ENCODE results near the gene TANGO2. TPM values are rescaled to one million over a fixed set of nuclear protein-coding genes. Genes with fewer than 3 reads are reported as not detected.

Gene TANGO2
- total RNA-seq, 2 experiments from 2014 or later, result 40.7 to 41.2 TPM

DNA sequence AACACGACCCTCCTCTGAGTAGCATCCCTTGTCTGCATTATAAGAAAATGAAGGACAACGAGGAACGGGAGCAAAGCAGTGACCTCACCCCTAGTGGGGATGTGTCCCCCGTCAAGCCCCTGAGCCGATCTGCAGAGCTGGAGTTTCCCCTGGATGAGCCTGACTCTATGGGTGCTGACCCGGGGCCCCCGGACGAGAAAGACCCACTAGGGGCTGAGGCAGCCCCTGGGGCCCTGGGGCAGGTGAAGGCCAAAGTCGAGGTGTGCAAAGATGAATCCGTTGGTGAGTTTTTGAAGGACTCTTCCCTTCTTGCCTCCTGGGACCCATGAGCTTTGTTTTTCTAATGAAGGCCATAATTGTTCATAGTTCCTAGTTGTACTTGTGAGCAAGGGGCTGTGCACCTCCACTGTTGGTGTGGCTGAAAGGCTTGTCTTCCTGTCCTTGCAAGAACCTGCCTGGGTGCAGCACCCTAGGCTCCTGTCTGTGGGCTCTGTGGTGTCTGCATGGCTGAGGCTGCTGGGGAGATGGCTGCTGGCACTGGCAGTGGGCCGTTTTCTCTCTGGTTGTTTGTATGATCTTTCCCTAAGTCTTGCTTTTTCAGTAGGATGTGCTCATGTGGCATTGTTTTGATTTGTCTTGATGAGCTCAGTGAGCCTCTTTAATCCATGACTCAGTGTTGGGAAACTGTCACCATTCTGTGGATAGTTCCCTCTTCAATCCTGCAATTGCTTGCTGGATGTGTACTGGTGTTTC is 69.2 kb downstream of the TANGO2 start:
- Mint-ChIP-seq H3K9me3 (no peaks in the 10 kb centered on the region), H3K27me3 (no peaks in the 10 kb centered on the region), H3K4me3 (no peak overlapping the region), H3K27ac (peak overlapping the region; percentile 43), H3K4me1 (peaks cover 25% of the 10 kb centered on the region), H3K36me3 (peaks cover 49% of the 10 kb centered on the region)
- DNase-seq, result peak; percentile 7
- ATAC-seq (ENCODE audit: low read depth), result peak; percentile 43
- POLR2A ChIA-PET, result interaction anchor here (1.0 to 2.2 kb wide), 2 partner anchors 26 to 69 kb away, joined by 5 to 9 read pairs; partner anchors contain the start of genes RANBP1, TANGO2 and TRMT2A

DNA sequence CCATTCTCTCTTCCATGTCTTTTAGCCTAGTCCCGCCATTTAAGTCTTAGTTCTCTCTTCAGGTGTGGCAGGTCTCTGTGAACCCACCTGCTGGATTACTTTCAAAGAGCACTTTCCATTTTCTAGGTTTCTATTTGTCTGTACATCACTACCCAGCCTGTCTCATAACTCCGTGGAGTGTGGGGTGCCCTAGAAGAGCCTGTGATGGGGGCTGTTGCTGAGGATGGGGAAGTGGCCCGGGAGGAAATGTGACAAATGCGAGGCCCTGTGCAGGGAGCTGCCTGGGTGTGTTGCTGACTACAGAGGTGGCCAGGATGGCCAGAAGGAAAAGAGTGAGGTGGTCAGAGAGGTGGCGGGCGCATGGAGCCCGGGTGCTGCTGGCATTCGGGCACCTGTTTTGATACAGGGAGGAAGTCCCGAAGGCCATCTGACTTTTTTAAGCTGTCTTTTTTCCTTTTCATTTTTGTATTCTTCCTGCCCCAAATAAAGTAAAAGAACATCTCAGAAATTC is 69.9 kb downstream of the TANGO2 start:
- Mint-ChIP-seq H3K27ac (peak overlapping the region; percentile 81), H3K36me3 (peaks cover 55% of the 10 kb centered on the region), H3K9me3 (no peaks in the 10 kb centered on the region), H3K4me1 (peaks cover 30% of the 10 kb centered on the region), H3K27me3 (no peaks in the 10 kb centered on the region), H3K4me3 (peak overlapping the region; percentile 48)
- POLR2A ChIA-PET, result interaction anchor here (1.0 to 2.2 kb wide), 3 partner anchors 10 to 70 kb away, joined by 3 to 9 read pairs (median 5); partner anchors contain the start of genes RANBP1, TANGO2 and TRMT2A
- no peak for DNase-seq
- peak; percentile 39 for ATAC-seq (ENCODE audit: low read depth)

DNA sequence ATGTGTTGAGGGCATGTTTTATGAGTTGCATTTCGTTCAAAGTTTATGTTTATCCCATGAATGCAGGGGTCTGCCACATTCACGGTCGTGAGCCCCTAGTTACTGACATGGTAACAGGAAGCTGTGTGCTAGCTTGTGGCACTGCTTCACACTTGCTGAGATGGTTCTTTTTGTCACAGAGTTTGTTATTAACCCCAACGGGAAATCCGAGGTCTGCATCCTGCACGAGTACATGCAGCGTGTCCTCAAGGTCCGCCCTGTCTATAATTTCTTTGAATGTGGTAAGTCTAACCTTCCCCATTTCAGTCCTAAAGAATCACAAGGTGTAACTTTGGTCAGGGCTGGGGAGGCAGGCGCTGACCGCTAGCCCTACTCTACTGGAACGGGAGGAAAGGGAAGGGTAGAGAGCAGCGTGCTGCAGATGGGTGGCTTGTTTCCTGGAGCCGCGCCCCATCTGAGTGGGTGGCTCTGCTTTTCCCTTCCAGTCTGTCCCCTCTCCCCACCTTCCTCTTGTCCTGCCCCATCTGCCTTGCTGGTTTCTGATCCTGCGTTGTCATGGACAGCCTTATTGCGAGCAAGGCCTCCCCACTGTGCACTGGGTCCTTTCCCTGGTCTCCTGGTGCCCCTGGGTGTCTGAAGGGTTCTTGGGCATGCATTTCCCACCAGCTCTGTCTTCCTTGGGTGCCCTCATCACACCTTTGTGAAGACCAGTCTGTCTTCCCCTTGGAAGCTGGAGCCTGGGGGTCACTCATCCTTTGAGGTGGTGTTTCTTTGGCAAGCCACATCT is 71.0 kb downstream of the TANGO2 start:
- Mint-ChIP-seq H3K27ac (peak overlapping the region; percentile 81), H3K9me3 (peaks cover 3% of the 10 kb centered on the region), H3K4me3 (peak overlapping the region; percentile 37), H3K4me1 (peaks cover 26% of the 10 kb centered on the region), H3K36me3 (peaks cover 59% of the 10 kb centered on the region), H3K27me3 (no peaks in the 10 kb centered on the region)
- ATAC-seq (ENCODE audit: low read depth) (peak; percentile 54), DNase-seq (no peak)
- POLR2A ChIA-PET, result interaction anchor here (0.6 to 2.2 kb wide), 3 partner anchors 9 to 25 kb away, joined by 3 to 9 read pairs (median 3); partner anchors contain the start of genes RANBP1 and TRMT2A

DNA sequence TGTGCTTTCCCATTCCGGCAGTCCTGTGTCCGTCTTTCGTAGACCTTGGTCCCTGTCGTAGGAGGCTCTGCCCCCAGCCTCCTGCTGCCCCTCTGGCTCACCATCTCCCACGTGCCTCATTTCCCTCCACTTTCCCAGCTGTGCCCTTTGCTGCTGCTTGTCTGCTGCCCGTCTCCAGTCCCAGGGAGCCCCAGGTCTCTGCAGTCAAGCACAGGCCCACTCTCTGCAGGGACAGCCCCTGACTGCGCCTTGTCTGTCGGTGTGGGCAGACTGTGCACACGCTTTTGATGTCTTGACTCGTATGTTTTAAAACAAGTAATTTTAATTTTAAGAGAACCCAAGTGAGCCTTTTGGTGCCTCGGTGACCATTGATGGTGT is 71.6 kb downstream of the TANGO2 start:
- no peak for ATAC-seq (ENCODE audit: low read depth)
- Mint-ChIP-seq H3K9me3 (peaks cover 3% of the 10 kb centered on the region), H3K27me3 (no peaks in the 10 kb centered on the region), H3K36me3 (peaks cover 63% of the 10 kb centered on the region), H3K4me1 (peaks cover 27% of the 10 kb centered on the region), H3K4me3 (peak overlapping the region; percentile 59), H3K27ac (peak overlapping the region; percentile 78)
- no peak for DNase-seq
- POLR2A ChIA-PET, result no interaction called here

DNA sequence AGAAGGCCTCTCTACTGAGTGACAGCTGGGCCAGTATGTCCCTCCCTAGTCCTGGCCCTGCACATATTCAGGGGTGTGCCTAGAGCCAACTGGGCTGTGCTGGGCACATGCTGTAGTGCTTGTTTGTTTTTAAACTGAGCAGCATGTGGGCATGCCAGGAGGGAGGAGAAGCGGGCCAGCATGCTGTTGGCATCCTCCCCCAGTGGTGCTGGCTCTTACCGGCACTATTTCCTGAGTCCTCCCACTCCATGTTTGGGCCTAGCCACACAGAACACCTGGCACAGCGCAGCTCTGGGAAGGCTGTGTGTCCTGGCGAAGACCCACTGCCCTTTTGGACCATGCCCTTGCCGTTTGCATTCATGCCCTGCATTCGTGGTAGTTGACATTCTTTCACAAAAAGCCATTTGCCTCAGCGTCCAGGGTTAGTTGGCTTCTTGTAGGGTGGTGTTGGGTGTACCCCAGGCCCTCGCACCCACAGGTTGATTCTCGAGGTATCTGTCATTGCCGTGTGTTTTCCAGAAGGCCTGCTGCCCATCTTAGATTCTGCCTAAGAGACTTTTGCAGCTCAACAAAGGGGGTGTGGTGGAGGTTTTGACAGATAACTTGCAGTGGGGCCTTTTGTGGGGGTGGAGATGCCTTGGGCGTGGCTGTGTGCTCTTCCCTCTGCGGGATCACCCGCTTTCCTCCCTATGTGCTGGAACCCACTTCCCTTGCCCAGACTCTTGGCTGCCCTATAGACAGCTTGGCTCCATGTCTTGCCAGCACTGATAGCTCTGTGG is 72.7 kb downstream of the TANGO2 start:
- Mint-ChIP-seq H3K9me3 (peaks cover 3% of the 10 kb centered on the region), H3K36me3 (peaks cover 68% of the 10 kb centered on the region), H3K4me3 (no peak overlapping the region), H3K27ac (no peak overlapping the region), H3K27me3 (no peaks in the 10 kb centered on the region), H3K4me1 (peaks cover 33% of the 10 kb centered on the region)
- ATAC-seq (ENCODE audit: low read depth) (no peak), DNase-seq (no peak)
- POLR2A ChIA-PET, result no interaction called here

DNA sequence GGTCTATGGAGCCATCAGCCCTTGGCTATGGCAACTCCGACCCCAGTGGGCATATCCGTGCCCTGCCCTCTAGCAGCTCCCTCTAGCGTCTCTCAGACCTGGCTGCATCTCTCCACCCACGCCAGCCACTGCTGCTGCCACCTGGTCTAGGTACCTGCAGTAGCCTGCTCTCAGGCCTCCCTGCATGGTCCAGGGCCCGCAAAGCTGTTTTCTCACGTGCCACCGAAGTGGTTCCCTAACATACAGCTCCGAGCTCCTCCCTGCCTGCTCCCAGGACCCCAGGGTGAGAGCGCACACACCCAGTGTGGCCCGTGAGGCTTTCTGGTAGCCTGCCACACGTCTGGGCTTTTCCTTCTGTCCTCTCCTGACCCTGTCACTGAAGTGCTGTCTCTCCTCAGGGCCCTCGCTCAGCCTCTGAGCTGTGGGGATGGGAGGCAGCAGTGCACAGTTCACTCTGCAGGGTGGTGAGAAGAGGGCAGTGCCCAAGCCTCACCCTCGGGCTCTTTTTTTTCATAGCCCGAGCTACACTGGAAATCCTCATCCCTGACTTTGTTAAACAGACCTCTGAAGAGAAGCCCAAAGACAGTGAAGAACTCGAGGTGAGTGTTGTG is 73.4 kb downstream of the TANGO2 start:
- no peak overlapping the region for H3K27ac Mint-ChIP-seq

DNA sequence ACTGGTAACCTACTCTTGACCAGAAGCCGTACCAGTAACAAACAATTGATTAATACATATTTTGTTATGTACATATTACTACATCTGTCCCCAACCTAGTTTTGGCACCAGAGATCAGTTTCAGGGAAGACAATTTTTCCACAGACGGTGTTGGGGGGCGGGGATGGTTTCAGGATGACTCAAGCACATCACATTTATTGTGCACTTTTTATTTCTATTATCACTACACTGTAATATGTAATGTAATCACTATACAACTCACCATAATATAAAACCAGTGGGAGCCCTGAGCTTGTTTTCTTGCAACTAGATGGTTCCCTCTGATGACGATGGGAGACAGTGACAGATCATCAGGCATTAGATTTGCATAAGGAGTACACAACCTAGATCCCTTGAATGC is 74.6 kb downstream of the TANGO2 start:
- Mint-ChIP-seq H3K27ac (no peak overlapping the region), H3K4me3 (no peak overlapping the region), H3K4me1 (peaks cover 46% of the 10 kb centered on the region), H3K27me3 (no peaks in the 10 kb centered on the region), H3K36me3 (peaks cover 74% of the 10 kb centered on the region), H3K9me3 (peaks cover 3% of the 10 kb centered on the region)
- POLR2A ChIA-PET, result interaction anchor here (0.8 kb wide), 1 partner anchor 23 kb away, joined by 3 read pairs; no protein-coding TSS in a partner anchor
- no peak for ATAC-seq (ENCODE audit: low read depth)
- DNase-seq, result no peak

More for the DNA sequence above, 73.4 kb downstream of the TANGO2 start:
- no peak overlapping the region for H3K4me3 Mint-ChIP-seq
- H3K27me3 Mint-ChIP-seq, result no peaks in the 10 kb centered on the region
- peaks cover 39% of the 10 kb centered on the region for H3K4me1 Mint-ChIP-seq
- no peak for ATAC-seq (ENCODE audit: low read depth)
- H3K9me3 Mint-ChIP-seq, result peaks cover 3% of the 10 kb centered on the region
- DNase-seq, result no peak
- POLR2A ChIA-PET, result no interaction called here
- peaks cover 70% of the 10 kb centered on the region for H3K36me3 Mint-ChIP-seq

DNA sequence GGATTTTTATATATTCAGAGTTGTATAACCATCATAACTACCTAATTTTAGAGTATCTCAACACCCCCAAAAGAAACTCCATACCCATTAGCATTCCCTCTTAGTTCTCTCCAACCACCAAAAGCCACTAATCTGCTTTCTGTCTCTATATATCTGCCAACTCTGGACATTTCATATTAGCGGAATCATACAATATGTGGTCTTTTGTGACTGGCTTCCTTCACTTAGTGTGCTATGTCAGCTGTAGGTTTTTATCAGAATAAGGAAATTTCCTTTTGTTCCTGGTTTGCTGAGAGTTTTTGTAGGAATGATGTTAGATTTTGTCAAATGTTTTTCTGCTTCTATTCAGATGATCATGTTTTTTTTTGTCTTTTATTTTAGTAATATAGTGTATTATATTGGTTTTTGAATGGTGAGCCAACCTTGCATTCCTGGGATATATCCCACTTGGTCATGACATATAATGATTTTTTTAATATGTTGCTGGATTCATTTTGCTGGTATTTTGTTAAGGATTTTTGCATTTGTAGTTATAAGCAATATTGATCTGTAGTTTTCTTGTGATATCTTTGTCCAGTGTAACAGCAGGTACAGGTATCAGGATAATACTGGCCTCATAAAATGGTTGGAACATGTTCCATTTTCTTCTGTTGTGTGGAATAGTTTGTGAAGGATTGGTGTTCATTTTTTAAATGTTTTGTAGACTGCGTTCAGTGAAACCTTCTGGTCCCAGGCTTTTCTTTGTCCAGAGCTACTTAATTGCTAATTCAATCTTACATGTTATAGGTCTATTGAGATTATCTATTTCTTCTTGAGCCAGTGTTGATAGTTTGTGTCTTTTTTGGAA is 75.9 kb downstream of the TANGO2 start:
- peaks cover 66% of the 10 kb centered on the region for H3K36me3 Mint-ChIP-seq
- ATAC-seq (ENCODE audit: low read depth) (no peak), DNase-seq (no peak)
- peaks cover 3% of the 10 kb centered on the region for H3K9me3 Mint-ChIP-seq
- POLR2A ChIA-PET, result no interaction called here
- no peak overlapping the region for H3K27ac Mint-ChIP-seq
- H3K4me3 Mint-ChIP-seq, result no peak overlapping the region
- peaks cover 46% of the 10 kb centered on the region for H3K4me1 Mint-ChIP-seq
- H3K27me3 Mint-ChIP-seq, result no peaks in the 10 kb centered on the region

DNA sequence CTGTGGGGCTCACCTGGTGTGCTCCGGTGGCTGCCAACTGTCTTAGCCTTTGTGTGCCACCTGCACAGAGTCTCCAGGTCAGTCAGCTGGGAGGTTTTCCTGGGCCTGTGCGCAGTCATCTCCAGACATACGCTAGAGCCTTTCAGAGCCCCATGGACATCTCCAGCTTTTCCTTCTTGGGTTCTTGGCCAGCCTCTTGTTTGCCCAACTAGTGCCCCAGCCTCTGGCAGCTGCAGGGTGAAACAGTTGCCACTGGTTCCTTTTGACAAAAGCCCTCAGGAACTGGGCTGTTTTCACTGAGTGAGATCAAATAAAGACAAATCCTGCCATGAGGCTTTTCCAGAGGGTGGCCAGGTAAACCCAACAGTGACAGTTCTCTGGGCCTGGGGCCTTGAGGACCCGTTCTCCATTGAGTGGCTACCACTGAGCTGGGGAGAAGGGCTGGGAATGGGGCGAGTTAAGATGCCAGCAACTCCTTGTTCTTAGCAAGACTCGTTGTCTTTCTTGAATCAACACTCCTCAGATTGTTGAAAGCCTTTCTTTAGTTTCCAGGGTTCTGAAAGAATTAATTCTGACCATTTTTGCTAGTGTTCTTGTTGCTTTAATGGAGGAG is 78.3 kb downstream of the TANGO2 start:
- Mint-ChIP-seq H3K27ac (peak overlapping the region; percentile 85), H3K27me3 (no peaks in the 10 kb centered on the region), H3K4me1 (peaks cover 49% of the 10 kb centered on the region), H3K36me3 (peaks cover 58% of the 10 kb centered on the region), H3K9me3 (peaks cover 3% of the 10 kb centered on the region), H3K4me3 (peak overlapping the region; percentile 71)
- no peak for DNase-seq
- ATAC-seq (ENCODE audit: low read depth), result no peak
- POLR2A ChIA-PET, result interaction anchor here (1.1 kb wide), 1 partner anchor 18 kb away, joined by 3 read pairs; the partner anchor contains the start of gene TRMT2A

DNA sequence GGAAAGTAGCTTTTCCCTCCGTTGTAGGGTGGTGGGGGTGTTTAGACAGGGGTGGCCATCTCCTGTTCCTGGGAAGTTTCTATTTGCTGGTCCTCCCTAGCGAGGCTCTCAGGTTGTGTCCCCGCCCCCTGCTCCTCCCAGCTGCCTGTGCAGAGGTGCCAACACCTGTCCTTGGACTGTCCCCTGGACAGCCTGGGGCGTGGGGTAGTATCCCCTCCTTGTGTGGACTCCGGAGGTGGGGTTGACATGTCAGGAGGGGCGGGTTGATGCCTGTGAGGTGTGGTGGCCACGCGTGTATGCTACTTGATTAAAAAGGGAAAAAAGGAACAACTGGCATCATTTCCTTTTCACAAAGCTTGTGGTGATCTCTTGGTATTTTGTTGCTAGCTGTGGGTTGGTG is 80.7 kb downstream of the TANGO2 start:
- no peak for ATAC-seq (ENCODE audit: low read depth)
- Mint-ChIP-seq H3K4me1 (peaks cover 43% of the 10 kb centered on the region), H3K27me3 (no peaks in the 10 kb centered on the region), H3K36me3 (peaks cover 36% of the 10 kb centered on the region), H3K9me3 (no peaks in the 10 kb centered on the region), H3K27ac (peak overlapping the region; percentile 85), H3K4me3 (no peak overlapping the region)
- POLR2A ChIA-PET, result interaction anchor here (0.9 to 1.9 kb wide), 4 partner anchors 10 to 15 kb away, joined by 3 to 24 read pairs (median 12); partner anchors contain the start of gene TRMT2A
- DNase-seq, result no peak

DNA sequence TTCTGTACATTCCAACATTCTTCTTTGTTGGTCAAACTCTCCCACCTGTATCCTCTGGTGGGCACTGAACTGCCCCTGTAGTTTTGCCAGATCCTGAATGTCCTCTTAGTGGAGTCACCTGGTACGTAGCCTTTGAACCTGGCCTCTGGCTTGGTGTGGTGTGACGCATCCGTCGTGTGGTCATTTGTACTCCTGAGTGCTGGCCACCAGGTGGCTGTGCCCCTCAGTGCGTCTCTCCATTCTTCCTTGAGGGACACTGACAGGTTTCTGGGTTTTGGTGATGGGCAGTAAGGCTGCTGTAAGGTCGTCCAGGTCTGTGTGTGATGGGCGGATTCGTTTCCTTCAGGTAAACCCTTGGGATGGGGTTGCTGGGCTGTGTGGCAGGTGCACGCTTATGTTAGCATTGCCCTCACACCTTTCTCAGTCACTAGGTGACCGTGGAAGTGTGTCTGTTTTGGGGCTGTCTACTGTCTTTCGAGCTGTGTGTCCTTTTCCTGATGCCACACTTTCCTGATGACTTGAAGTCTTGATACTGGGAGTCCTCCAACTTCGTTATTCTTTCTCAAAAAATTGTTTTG is 81.4 kb downstream of the TANGO2 start:
- H3K4me1 Mint-ChIP-seq, result peaks cover 41% of the 10 kb centered on the region
- POLR2A ChIA-PET, result interaction anchor here (1.9 kb wide), 1 partner anchor 15 kb away, joined by 24 read pairs; the partner anchor contains the start of gene TRMT2A

More for the DNA sequence above, 81.4 kb downstream of the TANGO2 start:
- peaks cover 29% of the 10 kb centered on the region for H3K36me3 Mint-ChIP-seq
- ATAC-seq (ENCODE audit: low read depth) (no peak), DNase-seq (no peak)
- no peaks in the 10 kb centered on the region for H3K27me3 Mint-ChIP-seq
- no peak overlapping the region for H3K4me3 Mint-ChIP-seq
- peak overlapping the region; percentile 54 for H3K27ac Mint-ChIP-seq
- H3K9me3 Mint-ChIP-seq, result no peaks in the 10 kb centered on the region

Measured in activated naive CD8-positive, alpha-beta T cell treated with anti-CD3 and anti-CD28 coated beads, Interleukin-2, amount 10 ng/mL, durations not matched to agents 7 days and 5 days (primary cell).